Activated CD4-positive, alpha-beta T cell treated with anti-CD3 and anti-CD28 coated beads for 4 hours (primary cell): ENCODE measurements around the gene FOXE3.

Source experiments
- DNase-seq, 2 donors: peaks; one replicate each; pipeline ENCODE4 v3.0.0-alpha.2; 2020

FOXE3 gene

DNA sequence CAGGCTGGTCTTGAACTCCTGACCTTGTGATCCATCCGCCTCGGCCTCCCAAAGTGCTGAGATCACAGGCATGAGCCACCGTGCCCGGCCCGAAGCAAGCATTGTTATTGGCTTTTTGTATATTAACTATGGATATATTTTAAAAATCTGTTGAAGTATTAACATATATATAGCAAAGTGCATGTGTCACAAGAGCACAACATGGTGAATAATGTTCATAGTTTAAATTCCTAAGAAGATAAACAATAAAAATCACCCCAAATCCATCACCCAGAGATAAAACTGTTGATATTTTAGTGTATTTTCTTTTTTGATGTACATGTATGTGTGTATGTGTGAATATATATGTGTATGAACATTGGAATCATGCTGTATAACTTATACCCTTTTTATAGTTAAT lies 9.1 kb upstream of the FOXE3 start:
- no peak for DNase-seq

DNA sequence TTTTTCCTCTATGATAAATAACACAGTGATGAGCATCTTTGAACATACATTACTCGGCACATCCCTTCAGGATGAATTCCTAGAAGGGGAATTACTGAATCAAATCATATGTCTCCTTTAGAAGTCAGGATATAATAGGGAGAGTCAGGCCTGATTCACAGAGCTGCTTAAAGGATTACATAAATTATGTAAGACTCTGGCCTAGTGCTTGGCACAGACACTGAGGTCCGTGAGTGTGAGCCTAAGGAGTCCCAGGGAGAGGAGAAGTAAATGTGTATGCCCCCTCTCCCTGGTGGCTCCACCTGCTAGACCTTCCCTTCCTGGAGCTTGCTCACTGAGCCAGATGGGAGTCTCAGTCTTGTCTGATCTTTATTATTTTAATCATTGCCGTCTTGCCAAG lies 8.6 kb upstream of the FOXE3 start:
- DNase-seq = no peak

DNA sequence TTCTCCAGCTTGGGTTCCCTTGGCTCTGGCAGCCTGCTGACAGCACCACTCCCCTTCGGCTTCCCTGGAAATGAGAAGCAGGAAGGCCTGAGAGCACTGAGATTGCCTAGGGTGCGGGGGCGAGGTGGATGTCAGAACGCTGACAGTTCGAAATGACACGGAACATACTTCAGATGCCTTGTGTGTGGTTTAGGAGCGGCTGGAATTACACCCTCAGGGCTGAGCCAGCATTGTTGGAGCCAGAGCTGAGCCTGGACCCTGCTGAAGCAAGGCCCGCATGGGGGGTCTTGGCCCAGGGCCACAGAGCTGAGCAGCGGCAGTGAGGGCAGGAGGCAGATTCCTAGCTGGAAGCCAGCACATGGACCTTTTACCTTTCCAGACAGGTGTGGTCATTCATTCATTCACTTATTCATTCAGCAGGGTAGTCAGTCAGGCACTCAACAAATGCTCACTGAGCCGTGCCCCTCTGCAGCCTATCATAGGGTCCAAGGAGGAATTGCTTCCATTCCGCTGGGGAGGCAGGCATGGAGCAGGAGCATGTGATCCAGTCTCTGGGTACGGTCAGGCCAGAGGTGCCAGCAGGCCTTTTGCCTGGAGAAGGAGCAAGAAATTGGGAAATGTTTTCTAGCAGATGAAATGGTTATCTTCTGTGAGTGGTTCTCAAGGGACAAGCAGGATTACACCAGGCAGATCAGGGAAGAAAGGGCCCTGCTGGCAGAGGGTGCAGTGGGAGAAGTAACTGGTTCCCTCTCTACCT lies 6.6 kb upstream of the FOXE3 start:
- no peak for DNase-seq

DNA sequence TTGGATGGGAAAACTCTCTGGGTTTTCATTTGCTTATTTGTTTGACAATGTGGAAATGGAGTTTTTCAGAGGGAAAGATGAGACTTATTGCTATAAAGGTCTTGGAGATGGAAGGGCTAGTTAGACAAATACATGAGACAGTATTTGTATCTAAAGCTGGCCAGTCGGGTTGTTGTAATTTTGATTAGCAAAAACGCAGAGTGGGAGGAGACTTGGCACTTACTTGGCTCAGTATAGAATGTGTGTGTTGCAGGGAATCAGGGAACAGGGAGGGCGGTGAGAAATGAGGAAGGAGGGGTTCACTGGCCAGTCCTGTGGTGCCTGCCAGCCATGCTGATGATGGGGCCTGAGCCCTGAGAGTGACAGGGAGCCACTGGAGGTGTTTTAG lies 6.0 kb upstream of the FOXE3 start:
- DNase-seq = no peak

DNA sequence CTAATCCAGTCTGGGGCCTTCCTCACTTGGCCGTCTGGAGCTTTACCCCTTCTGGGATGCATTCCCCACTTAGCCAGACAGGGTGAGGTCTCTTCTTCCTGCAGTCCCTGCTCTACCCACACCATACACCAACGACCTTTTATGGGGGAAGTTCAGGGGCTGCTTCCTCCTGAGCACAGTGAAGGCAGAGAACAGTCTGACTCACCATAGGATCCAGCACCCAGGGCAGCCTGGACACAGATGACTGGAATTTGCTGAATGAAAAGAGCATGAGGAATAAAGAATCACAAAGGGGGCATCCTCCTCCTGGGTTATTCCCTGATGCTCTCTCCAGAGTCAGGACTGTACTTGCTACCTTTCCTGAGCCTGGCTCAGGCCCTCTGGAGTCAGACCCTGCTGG lies 4.6 kb upstream of the FOXE3 start:
- DNase-seq = no peak

DNA sequence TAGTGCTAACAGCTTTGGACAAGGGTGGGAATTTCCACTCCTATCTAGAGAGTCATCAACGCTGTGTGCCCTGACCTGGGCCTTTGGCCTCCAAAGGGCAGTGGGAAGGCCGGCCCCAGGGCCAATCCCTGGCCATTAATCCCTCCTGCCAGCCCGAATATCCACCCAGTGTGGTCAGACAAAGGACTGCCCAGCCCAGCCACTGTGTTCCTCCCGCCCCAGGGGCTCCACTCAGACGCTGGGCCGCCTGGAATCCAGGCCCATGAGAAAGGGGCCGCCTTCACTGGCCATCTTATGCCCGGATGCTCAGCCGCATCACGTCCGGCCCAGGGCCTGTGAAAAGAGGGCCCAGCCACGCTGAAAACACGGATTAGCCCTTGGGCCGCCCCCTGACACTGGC lies 3.6 kb upstream of the FOXE3 start:
- no peak for DNase-seq

DNA sequence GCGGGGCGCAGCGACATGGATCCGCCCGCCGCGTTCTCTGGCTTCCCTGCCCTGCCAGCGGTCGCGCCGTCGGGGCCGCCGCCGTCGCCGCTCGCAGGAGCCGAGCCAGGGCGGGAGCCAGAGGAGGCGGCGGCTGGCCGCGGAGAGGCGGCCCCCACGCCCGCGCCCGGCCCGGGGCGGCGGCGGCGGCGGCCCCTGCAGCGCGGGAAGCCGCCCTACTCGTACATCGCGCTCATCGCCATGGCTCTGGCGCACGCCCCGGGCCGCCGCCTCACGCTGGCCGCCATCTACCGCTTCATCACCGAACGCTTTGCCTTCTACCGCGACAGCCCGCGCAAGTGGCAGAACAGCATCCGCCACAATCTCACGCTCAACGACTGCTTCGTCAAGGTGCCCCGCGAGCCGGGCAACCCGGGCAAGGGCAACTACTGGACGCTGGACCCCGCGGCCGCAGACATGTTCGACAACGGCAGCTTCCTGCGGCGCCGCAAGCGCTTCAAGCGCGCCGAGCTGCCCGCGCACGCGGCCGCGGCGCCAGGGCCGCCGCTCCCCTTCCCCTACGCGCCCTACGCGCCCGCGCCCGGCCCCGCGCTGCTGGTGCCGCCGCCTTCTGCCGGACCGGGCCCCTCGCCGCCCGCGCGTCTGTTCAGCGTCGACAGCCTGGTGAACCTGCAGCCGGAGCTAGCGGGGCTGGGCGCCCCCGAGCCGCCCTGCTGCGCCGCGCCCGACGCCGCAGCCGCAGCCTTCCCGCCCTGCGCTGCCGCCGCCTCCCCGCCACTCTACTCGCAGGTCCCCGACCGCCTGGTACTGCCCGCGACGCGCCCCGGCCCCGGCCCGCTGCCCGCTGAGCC lies 459 bp downstream of the FOXE3 start:
- DNase-seq = no peak

DNA sequence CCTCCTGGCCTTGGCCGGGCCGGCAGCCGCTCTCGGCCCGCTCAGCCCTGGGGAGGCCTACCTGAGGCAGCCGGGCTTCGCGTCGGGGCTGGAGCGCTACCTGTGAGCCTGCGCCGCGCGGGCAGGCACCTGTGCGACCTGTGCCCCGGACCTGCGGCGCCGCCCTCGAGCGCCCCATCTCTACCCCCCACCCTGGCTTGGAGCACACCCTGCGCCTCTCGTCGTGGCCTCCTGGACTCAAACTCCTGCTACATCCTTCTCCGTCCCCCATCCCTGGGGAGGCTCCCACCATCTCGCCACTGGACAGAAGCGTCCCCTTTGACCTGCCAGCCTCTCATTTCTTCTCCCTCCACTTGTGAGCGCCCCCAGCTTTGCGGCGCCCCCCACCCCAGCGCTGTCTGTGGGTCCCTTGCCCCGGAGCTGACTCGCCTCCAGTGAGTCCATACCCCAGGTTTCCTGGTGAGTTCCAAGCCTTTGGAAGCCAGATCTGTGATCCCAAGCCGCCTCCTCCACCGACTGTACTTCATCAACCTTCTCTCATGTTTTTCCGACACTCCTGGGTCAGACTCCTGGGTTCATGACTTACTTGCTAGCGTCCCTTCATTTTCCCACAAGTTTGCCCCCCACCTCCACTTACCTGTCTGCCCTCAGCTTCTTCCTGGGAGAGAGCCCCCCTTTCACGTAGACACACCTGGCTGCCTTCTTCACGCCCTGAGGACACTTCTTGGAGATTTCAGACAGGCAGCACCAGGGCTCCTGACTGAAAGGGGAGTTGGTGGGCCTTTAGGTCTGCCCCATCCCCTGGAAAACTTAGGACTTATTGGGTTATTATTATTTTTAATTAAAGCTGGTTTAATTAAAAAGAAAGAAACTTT lies 1.3 kb downstream of the FOXE3 start:
- DNase-seq = no peak

DNA sequence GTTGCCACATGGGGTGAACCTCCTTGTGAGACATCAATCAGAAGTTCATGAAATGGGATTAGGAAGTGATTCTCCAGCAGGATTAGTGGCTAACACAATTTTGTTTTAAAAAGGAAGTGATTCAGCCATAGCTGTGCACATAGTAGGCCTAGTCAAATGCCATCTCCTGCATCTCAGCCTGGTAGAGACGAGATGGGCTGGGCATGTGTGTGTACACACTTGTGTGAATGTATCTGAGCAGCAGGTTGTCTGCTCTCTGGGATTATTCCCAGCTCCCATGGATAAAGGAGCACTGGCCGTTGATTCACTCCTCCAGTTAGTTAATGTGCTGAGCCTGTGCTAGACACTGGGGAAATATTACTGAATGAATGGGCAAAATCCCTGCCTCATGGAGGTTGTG lies 2.0 kb downstream of the FOXE3 start:
- no peak for DNase-seq

DNA sequence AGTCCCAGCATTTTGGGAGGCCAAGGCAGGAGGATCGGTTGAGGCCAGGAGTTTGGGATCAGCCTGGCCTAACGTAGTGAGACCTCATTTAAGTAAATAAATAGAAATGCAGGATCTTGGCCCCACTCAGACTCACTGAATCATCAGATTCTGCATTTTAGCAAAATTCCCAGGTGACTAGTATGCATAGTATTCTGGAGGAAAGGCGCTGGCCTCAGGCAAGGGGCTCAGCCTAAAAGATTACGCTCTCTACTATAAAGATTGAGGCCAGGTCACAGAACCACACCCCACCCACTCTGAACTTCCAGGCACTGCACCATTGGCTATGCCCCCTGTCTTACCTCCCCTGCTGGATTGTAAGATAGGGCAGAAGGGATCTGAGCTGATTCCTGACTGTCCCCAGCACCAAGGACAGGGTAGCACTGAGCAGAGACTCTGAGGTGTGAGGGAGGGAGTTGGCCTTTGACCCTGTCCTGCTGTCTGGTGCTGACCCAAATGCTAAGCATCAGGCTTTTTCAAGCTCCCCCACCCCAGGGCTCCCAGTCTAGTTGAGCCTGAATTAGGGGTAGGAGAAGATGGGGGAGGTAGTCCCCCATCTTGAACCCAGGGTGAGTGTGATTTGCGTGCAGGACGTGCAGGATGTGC lies 2.7 kb downstream of the FOXE3 start:
- no peak for DNase-seq

DNA sequence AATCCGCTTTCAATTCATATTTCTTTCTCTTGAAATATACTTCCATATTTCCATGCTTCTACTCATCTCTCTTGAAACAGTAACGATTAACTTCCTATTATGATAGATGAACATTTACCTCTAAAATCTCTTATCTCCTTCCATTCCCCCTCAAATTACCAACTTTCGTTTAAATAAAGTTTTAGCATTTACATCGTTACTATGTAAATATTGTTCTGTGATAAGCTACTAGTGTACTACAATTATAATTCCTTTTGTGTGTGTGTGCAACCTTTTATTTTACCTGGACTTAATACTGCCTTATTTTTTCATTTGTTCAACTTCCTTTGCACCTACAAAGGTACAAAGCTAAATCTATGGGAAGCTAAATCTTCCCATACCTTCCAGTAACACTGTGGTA lies 4.5 kb downstream of the FOXE3 start:
- no peak for DNase-seq

DNA sequence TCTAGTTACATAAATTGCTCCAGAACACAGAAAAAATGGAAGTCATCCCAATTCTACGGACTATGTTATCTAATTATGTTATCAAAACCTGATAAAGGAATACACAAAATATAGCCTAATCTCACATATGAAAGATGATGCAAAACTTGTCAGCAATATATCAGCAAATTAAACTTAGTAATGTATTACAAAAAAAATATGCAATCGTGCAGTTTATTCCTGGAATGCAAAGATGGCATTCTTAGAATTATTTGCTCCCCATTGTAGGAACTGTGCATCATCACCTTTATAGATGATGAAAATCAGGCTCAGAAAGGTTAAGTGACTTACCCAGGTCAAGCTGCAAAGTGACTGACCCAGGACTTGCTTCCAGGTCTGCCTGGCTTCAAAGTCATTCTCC lies 7.8 kb downstream of the FOXE3 start:
- no peak for DNase-seq

DNA sequence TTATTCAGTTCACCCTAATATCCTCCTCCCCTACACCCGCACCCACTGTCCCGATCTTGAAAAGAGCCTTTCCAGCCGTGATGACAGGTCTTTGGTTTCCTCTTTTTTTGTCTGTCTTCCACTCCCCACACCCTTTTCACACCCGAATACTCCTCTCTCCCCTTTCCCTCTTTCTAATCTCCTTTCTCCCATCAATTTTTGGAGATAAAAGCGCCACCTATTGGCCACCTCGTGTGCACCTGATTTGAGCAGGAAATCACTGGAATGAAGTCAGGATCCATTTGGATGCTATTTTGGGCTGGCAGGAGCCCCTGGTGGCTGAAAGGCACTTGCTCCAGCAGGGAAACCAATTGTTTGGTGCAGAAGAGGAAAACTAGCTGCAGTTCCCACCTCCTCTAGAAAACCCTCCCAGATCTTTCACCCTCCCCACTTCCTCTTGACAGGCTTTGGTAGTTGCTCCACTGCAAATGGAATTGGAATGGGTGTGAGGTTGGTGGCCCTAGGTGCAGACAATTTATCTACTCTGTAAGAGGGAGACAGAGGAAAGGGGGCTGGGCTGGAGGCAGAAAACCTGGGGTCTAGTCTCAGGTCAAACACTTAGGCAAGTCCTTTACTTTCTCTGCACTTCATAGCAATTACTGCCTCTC lies 8.4 kb downstream of the FOXE3 start:
- no peak for DNase-seq

DNA sequence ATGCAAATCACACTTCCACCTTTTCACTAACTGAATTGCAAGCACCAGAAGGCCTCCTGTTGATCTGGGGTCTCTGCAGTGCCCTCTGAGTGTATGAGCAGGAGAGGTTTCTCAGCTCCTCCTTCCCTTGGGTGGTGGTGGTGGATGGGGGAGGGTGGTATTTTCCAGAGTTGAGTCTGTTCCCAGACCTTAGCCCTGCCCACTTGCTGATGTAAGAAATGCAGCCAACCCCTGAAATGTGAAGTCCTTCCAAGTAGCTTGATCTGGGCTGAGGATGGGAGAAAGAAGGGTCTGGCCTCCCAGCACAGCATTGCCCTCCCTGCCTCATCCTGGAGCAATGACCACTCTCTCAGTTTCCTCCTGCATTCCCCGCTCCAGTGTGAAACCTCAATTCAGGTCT lies 15.4 kb downstream of the FOXE3 start:
- no peak for DNase-seq

DNA sequence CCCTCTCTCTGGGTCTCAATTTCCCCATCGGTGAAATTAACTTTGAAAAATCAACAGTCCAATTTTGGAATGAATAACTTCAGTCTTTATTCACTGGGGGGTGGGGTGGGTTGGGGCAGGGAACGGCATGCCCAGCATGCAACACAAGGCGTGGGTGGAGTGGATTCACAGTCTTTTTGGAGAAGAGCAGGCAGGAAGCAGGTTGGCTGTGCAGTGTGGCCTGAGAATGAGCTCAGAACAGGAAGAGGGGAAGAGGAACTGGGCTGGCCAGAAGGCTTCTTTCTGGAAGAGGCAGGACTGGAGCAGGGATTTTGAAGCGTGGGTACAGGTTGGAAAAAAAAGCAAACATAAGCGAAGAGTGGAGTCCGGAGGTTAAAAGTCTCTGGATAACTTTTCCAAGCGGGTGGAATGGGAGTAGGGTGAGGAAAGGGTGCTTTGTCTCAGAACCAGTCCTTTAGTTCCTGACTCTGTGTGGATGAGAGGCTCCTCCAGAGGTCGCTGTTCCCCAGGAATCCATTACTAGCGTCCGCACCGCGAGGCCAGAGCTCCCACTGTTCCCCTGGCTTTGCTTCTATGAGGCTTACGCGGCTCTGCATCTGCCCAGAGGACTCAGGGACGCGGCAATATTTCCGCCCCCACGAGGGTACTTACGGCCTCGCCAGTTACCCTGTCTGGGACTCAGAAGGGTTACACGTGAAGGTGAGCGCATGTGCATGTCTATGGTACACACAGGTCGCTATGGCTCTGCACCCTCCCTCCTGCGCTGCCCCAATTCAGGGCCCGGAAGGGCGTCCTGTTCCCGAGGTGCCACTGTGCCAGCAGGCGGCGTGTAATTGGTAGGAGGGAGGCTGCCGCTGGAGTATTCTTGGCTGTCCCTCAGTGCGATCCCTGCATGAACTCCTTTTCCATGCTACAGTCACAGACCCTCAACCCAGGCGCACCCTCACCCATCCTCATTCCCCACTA lies 16.3 kb downstream of the FOXE3 start:
- DNase-seq = peak; percentile 45 to 58

DNA sequence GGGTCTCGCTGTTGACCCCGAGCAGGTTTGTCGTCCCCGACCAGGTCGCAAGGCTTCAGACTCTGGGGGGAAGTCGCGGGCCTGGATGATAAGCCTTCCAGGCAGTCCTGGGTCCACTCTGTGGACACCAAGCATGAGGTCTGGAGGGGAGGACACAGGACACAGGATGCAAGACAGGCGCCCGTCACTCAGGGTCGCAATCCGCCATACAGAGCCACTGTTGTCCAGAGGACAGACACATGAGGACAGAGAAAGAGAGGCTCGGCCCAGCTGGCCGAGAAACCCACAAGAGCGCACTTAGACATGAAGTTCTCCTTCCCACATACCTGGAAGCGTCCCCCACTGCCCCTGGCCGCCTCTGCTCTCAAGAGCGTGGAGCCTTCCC lies 16.9 kb downstream of the FOXE3 start:
- no peak for DNase-seq

DNA sequence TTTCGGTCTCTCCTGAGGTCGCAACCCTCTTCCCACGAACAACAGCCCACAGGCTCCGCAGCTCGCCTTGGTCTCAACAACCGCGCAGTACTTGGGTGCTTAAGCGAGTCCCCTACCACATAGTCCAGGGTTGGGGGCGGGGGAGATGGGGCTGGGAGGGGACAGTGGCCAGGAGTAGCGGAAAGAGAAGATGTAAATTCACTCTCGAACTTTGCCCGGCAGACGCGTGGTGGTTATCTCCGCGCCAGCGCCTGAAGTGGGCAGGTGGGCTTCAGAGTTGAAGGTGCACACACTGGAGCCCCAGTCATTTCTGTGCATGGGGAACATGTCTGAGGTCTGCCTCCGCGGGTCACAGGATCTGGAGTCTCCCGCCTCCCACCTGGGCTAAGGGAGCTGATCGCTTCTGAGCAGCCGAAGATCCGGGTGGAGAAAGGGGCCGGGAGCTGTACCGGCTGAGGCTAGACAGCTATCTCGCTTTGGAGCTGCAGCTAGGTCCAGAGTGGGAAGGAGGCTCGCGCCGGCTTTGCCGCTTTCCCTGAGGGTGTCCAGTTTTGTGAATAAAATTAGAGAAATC lies 17.5 kb downstream of the FOXE3 start:
- DNase-seq = no peak

DNA sequence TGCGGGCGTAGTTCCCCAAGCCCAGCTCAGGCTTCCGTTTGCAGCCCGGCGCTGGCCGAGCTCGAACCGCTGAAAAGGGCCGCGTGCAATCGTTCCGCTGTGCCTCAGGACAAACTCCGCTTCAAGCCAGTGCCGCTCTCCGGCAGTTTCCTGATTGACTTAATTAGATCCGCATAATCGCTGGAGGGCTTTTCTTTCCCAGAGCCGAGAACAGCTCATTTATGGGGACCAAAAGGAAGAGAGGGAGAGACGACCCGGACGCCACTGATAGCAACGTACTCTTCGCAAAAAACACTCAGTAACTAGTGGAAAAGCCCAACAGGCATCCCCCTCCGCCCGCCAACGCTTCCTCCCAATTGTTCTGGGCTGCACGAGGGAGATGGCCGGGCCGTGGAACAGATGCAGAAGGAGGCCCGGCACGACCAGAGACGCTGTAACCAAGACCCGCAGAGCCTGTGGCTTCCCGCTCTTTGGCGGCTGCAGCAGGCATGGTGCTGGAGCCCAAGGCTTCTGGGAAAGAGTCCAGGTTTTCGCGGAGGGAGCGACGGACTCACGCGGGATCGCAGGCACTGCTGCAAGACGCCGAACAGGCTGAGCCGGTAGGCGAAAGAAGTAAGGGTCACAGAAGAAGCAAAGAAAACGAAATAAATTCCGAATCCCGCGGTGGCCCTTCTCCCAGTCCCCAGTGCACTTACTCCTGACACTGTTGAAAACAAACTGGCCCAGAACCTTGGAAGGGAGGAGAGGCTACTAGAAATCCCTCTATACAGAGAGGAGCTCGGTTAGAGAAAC lies 18.2 kb downstream of the FOXE3 start:
- no peak for DNase-seq

DNA sequence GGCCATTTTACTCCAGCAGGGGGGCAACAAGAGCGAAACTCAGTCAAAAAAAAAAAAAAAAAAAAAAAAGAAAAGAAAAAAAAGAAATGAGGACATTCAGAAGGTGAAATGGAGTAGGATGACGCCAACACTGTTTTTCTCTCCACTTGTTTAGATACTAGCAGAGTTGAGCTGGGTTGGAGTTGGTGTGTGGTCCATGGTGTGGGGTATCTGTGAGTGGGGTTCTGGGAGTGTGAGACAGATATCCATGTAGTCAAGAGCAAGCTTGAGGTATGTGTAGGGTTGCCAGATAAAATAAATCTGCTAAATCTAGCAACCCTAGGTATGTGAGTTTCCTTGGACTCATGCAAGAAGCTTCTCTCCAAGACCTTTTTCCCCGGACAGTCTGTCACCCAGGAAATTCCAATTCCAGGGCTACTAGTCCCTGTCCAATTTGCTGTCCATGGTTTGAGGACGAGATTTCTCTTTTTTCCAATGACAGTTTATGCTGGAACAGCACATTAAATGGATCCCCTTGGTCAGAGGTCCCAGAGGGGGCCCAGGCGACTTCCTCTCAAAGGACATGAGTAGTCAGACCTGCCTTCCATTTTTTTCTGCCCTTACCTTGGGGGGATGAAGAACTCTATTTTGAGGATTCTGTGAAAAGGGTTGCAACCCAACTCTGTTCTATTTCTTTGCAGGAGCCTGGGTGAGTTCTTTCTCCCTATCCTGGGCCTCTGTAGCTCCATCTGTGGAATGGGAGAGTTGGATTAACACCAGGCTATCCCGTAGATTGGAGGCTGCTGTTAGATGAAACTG lies 19.6 kb downstream of the FOXE3 start:
- DNase-seq = no peak
